DMS153 treated with DMSO at 0.1 percent for 48 hours (cell line): ENCODE data around the gene TP53BP2.
A peak's percentile ranks its signal among the peaks of the same experiment; 100 is the strongest.

Experiments
- DNase-seq: peaks from one replicate; lab custom pipeline; 2025; ENCODE audit not compliant: unreplicated experiment; lab: John Stamatoyannopoulos, UW

Gene TP53BP2

GRCh38 chr1:223802032-223802431 is 43.7 kb downstream of the TP53BP2 start:
- DNase-seq: no peak

- DNase-seq: no peak
Observed at GRCh38 chr1:223796210-223796609, 49.5 kb downstream of the TP53BP2 start.

GRCh38 chr1:223794136-223794880 is 51.4 kb downstream of the TP53BP2 start:
- DNase-seq: no peak

- no peak for DNase-seq
Observed at GRCh38 chr1:223793716-223794115, 52.0 kb downstream of the TP53BP2 start.

GRCh38 chr1:223792046-223792445 is 53.7 kb downstream of the TP53BP2 start:
- no peak for DNase-seq

GRCh38 chr1:223788746-223789415 is 56.9 kb downstream of the TP53BP2 start:
- no peak for DNase-seq

- DNase-seq: no peak
Observed at GRCh38 chr1:223785808-223786207, 59.9 kb downstream of the TP53BP2 start.

- DNase-seq: no peak
Observed at GRCh38 chr1:223784541-223784940, 61.2 kb downstream of the TP53BP2 start.

GRCh38 chr1:223783676-223784075 is 62.1 kb downstream of the TP53BP2 start:
- no peak for DNase-seq

- DNase-seq: no peak
Observed at GRCh38 chr1:223780949-223781348, 64.8 kb downstream of the TP53BP2 start.

- no peak for DNase-seq
Observed at GRCh38 chr1:223780318-223780717, 65.4 kb downstream of the TP53BP2 start.

- DNase-seq: no peak
Observed at GRCh38 chr1:223776826-223777454, 68.8 kb downstream of the TP53BP2 start.

- no peak for DNase-seq
Observed at GRCh38 chr1:223776075-223776814, 69.5 kb downstream of the TP53BP2 start.

GRCh38 chr1:223775711-223776074 is 70.1 kb downstream of the TP53BP2 start:
- no peak for DNase-seq

- DNase-seq: no peak
Observed at GRCh38 chr1:223775054-223775453, 70.7 kb downstream of the TP53BP2 start.

GRCh38 chr1:223774134-223774814 is 71.5 kb downstream of the TP53BP2 start:
- DNase-seq: no peak

GRCh38 chr1:223772771-223773160 is 73.0 kb downstream of the TP53BP2 start:
- DNase-seq: peak; percentile 19

GRCh38 chr1:223771814-223772770 is 73.7 kb downstream of the TP53BP2 start:
- peak; percentile 45 for DNase-seq

- no peak for DNase-seq
Observed at GRCh38 chr1:223771469-223771813, 74.3 kb downstream of the TP53BP2 start.
